Hypothalamus (tissue), 51 donors: ENCODE results near the gene CTDSPL.

Experiments used
- DNase-seq, 51 donors: peaks; one replicate each; lab custom pipeline; 2025; lab: John Stamatoyannopoulos, UW

The CTDSPL gene

GRCh38 chr3:37909067-37909911 is 47.6 kb downstream of the CTDSPL start:
- peak in 1 of 51 donors; percentile 20 for DNase-seq

- peak in 1 of 51 donors; percentile 12 for DNase-seq
These were observed 49.2 kb downstream of the CTDSPL start for GRCh38 chr3:37910671-37911400.

DNA sequence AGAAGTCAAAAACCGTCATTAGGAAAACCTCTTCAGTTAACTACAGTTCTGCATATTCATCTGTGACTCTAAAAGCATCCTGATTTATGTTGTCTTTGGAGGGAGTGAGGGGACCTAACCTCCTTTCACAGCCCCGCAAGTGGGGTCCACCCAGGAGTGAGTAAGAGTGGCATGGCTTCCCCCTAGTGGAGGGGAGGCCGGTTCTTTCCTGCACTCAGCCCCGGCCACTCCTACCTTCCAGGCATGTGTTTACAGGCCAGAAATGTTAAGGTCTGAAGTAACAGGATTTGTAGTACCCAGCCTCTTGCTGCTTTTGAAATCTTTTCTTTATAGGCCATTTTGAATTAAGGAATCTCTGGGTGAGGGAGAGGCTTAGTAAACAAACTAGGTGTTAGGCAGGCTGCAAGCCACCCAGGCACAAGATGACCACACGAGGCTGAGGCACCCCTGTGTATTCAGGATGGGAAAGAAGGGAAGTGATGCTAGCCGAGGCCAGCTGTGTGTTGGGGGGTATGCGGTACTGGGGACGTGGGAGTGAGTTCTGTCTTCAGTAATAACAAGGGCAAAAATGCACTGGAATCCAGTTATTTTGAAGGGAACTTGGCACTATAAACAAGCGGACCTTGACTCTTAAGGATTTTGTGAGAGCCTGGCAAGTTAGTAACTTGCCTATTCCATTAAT is 50.5 kb downstream of the CTDSPL start:
- no peak for DNase-seq

GRCh38 chr3:37913522-37913921 is 51.8 kb downstream of the CTDSPL start:
- no peak for DNase-seq

DNA sequence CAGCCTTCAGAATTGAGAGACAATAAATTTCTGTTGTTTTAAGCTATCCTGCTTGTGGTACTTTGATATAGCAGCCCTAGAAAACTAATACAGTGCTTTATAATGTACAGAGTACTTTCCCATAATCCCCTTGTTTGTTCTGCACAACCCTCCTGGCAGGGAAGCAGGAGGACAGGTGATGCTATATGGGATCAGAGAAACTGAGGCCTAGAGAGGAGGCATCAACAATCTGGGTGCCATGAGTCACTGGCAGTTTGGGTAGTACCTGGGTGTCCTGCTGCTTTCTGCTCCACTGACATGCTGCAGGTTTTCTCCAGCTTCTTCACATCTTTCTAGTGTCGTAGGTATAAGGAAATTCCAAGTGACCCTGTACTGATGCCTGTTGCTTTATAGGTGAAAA is 55.0 kb downstream of the CTDSPL start:
- no peak for DNase-seq

DNA sequence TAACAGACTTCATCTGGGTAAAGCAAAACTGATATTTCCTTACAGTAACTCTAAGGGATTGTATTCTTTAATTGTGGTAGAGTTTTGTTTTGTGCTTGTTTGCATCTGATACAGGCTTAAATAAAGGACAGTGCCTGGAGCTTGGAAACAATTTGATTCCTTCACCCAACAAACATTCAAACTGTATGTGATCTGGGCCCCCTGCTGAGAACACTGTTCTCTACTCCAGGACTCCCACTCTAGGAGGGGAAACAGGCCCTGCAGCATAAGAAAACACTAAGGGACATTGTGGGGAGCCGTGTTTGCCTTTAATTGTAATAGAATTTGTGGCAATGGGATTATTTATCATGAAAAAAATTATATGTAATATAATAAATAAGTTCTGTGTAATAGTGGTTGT is 56.9 kb downstream of the CTDSPL start:
- no peak for DNase-seq

- DNase-seq = no peak
These were observed 58.5 kb downstream of the CTDSPL start for GRCh38 chr3:37920156-37920699.

GRCh38 chr3:37921025-37921424 is 59.3 kb downstream of the CTDSPL start:
- no peak for DNase-seq

DNA sequence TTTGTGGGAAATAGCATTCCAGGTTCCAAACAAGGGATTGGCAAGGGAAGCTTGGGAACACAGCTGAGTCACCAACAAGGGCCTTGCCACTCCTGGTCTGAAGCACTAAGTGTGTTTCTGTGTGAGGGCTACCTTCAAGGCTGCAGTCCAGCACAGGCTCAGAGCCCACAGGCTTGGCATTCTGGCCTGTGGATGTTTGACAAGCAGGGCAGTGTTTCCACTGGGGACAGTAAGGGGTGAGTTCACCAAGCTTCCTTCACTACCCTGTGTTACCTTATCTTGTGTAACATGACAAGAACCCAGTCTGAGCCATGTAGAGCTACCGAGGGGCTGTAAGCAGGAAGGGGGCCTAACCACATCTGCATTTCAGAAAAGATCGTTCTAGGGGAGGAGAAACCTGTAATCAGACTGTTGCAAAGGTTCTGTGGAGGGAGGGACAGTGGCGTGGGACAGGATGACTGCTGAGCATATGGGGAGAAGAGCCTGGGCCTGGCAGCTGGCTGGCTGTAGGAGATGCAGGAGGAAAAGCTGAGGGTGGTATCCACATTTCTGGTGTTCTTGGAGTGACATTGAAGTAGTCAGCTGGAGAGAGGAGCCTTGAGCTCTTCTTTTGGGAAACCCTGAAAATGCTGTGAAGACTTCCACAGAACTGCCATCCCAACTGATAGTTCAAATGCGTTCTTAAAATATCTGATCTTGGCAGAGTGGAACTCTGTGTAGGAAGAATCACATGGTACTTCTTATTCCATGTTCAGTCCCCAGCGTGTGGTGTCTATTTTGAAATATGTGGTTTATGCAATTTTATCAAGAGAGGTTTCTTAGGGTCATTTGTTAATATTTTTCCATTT is 61.3 kb downstream of the CTDSPL start:
- DNase-seq = peak in 13 of 51 donors; percentile 12 to 53 (median 38)

DNA sequence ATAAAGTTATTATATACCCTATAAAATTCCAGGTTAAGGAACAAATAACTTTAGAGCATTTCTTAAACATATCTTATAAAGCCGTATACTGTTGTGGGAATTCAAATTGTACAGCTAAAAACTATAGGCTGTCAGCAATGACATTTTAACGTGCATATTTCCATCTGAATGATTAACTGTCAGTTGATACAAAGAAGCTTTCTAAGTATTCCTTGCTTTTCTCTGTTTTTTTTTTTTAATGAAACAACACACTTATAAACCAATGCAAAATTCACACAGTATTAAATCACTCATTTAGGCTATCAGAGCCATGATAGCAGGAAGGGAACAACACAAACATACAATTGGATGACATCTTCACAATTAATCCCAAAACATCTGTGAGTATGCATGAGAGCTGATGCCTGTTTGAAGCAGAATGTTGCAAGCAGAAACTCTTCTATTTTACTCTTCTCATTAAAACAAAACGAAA is 61.9 kb downstream of the CTDSPL start:
- no peak for DNase-seq

GRCh38 chr3:37924453-37924852 is 62.8 kb downstream of the CTDSPL start:
- no peak for DNase-seq

DNA sequence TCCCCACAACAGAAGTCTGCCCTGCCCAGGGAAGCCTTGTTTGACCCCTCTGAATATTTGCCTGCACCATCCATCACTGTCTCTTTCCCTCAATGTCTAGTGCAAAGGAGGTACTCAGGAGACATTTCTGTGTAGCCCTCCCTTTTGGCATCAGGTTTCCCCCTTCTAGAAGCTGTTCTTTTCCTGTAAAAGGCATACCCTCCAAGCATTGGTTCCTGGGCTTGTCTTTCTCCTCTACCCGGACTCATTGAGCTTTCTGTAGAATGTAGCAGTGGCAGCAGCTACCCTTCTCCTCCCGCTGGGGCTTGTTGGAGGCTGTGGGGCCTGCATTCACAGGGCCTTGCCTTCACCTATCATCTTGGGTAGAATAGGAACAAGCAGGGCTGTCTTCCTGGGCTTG is 63.5 kb downstream of the CTDSPL start:
- DNase-seq = no peak

DNA sequence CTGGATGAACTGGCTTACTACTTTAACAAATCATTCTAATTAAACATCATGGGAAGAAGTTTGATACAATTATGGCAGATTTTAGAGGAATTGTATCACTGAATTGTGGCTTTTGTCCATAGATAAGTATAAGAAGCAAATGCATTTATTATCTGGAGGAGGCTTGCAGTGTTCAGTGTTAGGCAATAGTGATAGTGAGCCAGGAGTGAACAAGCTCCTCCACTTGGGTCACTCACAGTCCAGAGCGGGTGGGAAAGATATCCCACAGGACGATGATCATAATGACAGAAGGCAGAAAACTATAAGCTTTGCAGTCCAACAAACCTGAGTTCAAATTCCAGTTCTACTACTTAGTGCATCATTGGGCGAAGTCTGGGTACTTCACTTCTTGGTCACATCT is 64.9 kb downstream of the CTDSPL start:
- no peak for DNase-seq

GRCh38 chr3:37930495-37930894 is 68.8 kb downstream of the CTDSPL start:
- DNase-seq = no peak

DNA sequence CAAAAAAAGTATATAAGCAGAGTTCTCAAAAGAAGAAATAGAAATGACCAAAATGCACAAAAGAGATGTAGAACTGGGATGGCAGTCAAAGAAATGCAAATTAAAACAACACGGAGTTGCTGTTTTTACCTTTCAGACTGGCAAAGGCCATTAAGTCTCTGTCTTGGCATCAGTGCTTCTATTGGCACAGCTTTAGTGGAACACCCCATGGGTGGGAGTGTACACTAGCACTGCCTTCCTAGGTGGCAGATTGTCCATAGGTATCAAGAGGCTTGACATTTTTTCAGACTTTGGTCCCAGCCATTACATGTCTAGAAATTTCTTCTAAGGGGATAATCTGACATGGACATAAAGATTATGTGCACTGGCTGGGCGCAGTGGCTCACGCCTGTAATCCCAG is 70.8 kb downstream of the CTDSPL start:
- no peak for DNase-seq

DNA sequence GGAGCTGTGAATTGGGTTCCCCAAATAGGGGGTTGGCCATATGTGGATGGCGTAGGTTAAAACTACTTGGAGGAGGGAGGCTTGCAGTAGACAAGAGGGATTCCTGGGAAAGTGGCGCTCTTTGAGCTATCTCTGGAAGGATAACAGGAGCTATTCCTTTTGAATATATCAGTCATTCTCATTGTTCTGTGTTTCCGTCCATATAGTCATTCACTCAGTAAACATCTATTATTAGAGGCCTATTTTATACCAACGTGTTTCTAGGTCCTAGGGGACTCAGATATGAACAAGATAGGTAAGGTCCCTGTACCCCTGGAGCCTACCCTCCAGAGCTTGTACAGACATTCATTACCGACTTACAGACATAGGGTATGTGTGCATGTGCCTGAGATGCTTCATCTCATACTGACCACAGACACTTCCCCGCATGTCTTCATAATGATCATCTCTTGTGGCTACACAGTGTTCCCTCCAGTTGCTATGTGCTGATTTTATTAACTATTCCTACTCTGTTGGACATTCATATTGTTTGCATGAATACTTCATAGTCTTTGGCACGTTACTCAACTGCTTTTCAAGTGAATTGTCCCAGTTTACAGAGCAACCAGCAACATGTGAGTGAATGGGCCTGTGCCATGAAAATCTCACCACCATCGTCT is 73.1 kb downstream of the CTDSPL start:
- DNase-seq = no peak

GRCh38 chr3:37935290-37935668 is 73.6 kb downstream of the CTDSPL start:
- no peak for DNase-seq

DNA sequence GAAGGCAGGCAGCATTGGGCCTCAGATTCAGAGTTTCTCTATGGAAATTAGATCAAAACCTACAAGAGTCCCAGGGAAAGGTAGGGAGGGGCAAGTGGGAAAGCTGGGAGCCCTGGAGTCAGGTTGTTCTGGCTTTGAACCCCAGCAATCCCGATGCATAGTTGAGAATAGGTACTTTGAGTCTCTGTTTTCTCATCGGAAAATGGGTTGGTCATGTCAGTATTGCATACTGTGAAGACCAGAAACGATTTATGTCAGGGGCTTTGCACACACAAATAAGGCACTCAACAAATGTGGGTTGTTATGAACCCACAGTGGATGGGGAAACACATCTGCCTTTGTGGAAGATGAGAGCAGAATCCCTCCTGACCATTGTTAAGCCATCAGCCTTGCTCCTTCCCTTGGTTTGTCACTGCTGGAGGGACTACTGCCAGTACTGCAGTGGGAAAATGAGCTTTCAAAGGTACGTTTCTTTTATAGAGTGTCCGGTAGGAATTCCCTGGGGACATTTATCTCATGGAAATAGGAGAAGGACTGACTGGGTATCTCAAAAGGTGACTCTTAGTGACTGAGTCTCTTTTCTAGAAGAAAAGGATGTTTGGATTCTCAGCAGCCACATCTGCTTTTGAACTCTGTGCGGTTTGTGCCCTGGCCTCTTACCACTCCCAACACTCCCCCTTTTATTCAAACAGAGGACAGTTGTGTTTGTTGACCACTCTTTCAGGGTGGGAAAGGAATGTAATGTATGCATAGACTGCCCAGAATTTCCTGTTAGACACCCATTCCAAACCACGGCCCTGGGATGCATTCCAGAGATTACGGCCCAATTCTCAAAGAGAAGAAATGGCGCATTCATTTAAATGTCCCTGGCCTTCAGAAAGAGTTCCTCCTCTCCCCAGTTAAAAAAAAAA is 74.3 kb downstream of the CTDSPL start:
- DNase-seq = no peak

DNA sequence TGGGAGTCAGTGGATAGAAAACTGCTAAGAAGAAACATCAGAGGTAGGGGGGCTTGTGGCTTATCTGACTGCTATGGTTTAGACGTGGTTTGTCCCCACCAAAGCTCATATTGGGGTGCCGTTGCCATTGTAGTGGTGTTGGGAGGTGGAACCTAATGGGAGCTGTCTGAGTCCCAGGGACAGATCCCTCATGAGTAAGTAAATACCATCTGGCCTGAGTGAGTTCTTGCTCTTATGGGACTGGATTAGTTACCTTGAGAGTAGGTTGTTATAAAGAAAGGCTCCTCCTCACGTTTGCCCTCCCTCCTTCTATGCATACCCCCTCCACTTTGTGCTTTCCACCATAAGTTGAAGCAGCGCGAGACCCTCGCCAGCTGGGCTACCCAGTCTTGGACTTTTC is 75.5 kb downstream of the CTDSPL start:
- no peak for DNase-seq
